Testis (tissue), 2 donors: Measurements from ENCODE around the gene ICAM2.

Experiments used
- POLR2A ChIP-seq: fragments of 450-650 bp; IDR thresholded peaks from one replicate; pipeline ENCODE4 v1.6.1; 2017; ENCODE audit warnings: antibody characterized with exemption, mild to moderate bottlenecking, moderate library complexity
- TF ChIP-seq, protein P1 (sequence below), 3 experiments: fragments of 450-650 bp in 2 of 3; fragments of 200-600 bp in 1 of 3; sonication (generic) in 1 of 3; IDR thresholded peaks; one replicate each; pipeline ENCODE4 v1.5.1; 2016 to 2019; ENCODE audit warnings: antibody characterized with exemption in 3 of 3, mild to moderate bottlenecking in 2 of 3, moderate library complexity in 1 of 3

DNA sequence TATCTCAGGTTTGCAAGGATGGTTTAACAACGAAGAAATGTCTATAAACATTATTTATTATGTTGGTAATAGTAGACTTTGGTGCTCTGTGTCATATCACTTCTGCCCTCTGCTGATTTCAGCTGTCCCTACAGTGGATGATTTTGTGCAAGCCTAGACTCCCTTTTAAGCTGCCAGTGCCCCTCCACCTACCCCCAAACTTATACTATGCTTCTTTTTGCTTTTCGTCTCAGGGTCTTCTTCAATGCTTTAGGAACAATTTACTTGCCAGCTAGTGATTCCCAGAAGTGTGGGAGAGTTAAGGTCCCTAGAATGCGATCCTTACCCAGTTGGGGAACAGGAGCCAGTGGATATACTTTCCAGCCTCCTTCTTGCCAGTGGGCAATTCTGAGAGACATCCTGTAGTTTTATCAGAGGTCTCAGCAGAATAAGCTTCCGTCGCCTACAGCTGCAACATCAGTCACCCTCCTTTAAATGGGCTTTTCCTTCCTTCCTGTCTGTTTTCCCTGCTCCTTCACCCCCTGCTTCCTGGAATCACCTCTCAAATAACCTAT lies 4.1 kb downstream of the ICAM2 start:
- TF ChIP-seq, protein P1, sequence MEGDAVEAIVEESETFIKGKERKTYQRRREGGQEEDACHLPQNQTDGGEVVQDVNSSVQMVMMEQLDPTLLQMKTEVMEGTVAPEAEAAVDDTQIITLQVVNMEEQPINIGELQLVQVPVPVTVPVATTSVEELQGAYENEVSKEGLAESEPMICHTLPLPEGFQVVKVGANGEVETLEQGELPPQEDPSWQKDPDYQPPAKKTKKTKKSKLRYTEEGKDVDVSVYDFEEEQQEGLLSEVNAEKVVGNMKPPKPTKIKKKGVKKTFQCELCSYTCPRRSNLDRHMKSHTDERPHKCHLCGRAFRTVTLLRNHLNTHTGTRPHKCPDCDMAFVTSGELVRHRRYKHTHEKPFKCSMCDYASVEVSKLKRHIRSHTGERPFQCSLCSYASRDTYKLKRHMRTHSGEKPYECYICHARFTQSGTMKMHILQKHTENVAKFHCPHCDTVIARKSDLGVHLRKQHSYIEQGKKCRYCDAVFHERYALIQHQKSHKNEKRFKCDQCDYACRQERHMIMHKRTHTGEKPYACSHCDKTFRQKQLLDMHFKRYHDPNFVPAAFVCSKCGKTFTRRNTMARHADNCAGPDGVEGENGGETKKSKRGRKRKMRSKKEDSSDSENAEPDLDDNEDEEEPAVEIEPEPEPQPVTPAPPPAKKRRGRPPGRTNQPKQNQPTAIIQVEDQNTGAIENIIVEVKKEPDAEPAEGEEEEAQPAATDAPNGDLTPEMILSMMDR (IDR thresholded peaks at IDR 0.05), result no peak
- TF ChIP-seq POLR2A, result no peak
